K562 (cell line): ENCODE data around the gene AGPAT3. TPM values are rescaled to one million over a fixed set of nuclear protein-coding genes. Genes with fewer than 3 reads are reported as not detected.
A peak's percentile ranks its signal among the peaks of the same experiment; 100 is the strongest.

Source experiments
- CBFB ChIP-seq: sonication (generic); formaldehyde crosslinking; IDR thresholded peaks from 2 replicates; pipeline ENCODE4 v1.4.0; 2020; ENCODE audit warnings: mild to moderate bottlenecking, missing genetic modification reagents
- CC2D1A ChIP-seq: fragments of 450-650 bp; IDR thresholded peaks from 2 replicates; pipeline ENCODE4 v1.6.1; 2017; ENCODE audit warnings: mild to moderate bottlenecking
- ETV5 ChIP-seq: sonication (generic); formaldehyde crosslinking; IDR thresholded peaks from 2 replicates; pipeline ENCODE4 v1.4.0; 2020; ENCODE audit warnings: low read depth, mild to moderate bottlenecking, missing genetic modification reagents
- PHB2 ChIP-seq: fragments of 450-650 bp; IDR thresholded peaks from 2 replicates; pipeline ENCODE4 v1.6.1; 2017; ENCODE audit warnings: low read depth
- SMARCC2 ChIP-seq: fragments of 450-650 bp; IDR thresholded peaks from 2 replicates; pipeline ENCODE4 v1.6.1; 2017; ENCODE audit warnings: antibody characterized with exemption, moderate library complexity, mild to moderate bottlenecking, low read depth
- TARDBP ChIP-seq: fragments of 450-650 bp; IDR thresholded peaks from 2 replicates; pipeline ENCODE4 v1.6.1; 2016
- TEAD4 ChIP-seq, 2 experiments: sonication (generic) in 1 of 2; formaldehyde crosslinking in 1 of 2; IDR thresholded peaks; 2 replicates each; pipeline versions ENCODE4 v1.6.1 to v1.8.0; 2012 to 2022; ENCODE audit warnings: borderline replicate concordance in 1 of 2, inconsistent platforms in 1 of 2, low read length in 1 of 2, mild to moderate bottlenecking in 1 of 2, missing genetic modification reagents in 1 of 2
- XRCC3 ChIP-seq: fragments of 450-650 bp; IDR thresholded peaks from 2 replicates; pipeline ENCODE4 v1.6.1; 2017; ENCODE audit warnings: mild to moderate bottlenecking, moderate library complexity
- ZBTB17 ChIP-seq: fragments of 450-650 bp; formaldehyde crosslinking; IDR thresholded peaks from 2 replicates; pipeline ENCODE4 v1.4.0; 2020; ENCODE audit warnings: mild to moderate bottlenecking
- ZNF253 ChIP-seq: fragments of 250-450 bp; sonication (Bioruptor Pico); conservative IDR thresholded peaks from 2 replicates; pipeline ENCODE4 v1.6.1; 2021; ENCODE audit warnings: mild to moderate bottlenecking
- polyA plus RNA-seq, 8 experiments: library from polyadenylated mRNA; depleted of rRNA in 4 of 8; stranded (reverse) in 5 of 8; unstranded in 3 of 8; fragments of >200 nt; fragmentation: Nextera tagmentation in 2 of 8; fragmentation: Illumina TruSeq in 1 of 8; extraction: Ambion mirVana in 2 of 8; extraction: Trizol in 1 of 8; gene quantifications; 2 replicates each; pipeline versions ENCODE4 v1.2.1 to v1.2.3, GENCODE V29; 2011 to 2014; ENCODE audit warnings: inconsistent platforms in 1 of 8, missing spikeins in 1 of 8
- total RNA-seq, 7 experiments: library from RNA; depleted of rRNA in 6 of 7; stranded (reverse); fragments of >200 nt in 6 of 7; fragmentation: Illumina TruSeq in 2 of 7; extraction: Trizol in 2 of 7; gene quantifications; 2 replicates each; pipeline versions ENCODE4 v1.2.1 to v1.2.3, GENCODE V29; 2011 to 2021; ENCODE audit warnings: low replicate concordance in 1 of 7
- TF ChIP-seq, protein P1 (sequence below), 3 experiments: IDR thresholded peaks in 2 of 3; conservative IDR thresholded peaks in 1 of 3; 2 replicates each; pipeline ENCODE4 v1.5.1; 2011 to 2012; ENCODE audit warnings: low read length in 3 of 3, mild to moderate bottlenecking in 3 of 3, control low read depth in 2 of 3, improper control_type of control experiment in 1 of 3, inconsistent platforms in 1 of 3, low read depth in 1 of 3, mixed read lengths in 1 of 3, moderate library complexity in 1 of 3; ENCODE audit not compliant: insufficient read depth in 2 of 3
- TF ChIP-seq, protein P2 (sequence below): fragments of 450-650 bp; IDR thresholded peaks from 2 replicates; pipeline ENCODE4 v1.6.1; 2014; ENCODE audit warnings: low read depth, mild to moderate bottlenecking, moderate library complexity, borderline replicate concordance
- TF ChIP-seq, protein P3 (sequence below): IDR thresholded peaks from 2 replicates; pipeline ENCODE4 v1.6.1; 2011; ENCODE audit not compliant: insufficient read length; ENCODE audit errors: extremely low read depth
- TF ChIP-seq, protein P4 (sequence below): fragments of 450-650 bp; formaldehyde crosslinking; IDR thresholded peaks from 2 replicates; pipeline ENCODE4 v1.4.0; 2020; ENCODE audit warnings: mild to moderate bottlenecking, moderate library complexity
- TF ChIP-seq, protein P5 (sequence below): fragments of 250-450 bp; sonication (Bioruptor Pico); IDR thresholded peaks from 2 replicates; pipeline ENCODE4 v1.4.0; 2020; ENCODE audit warnings: mild to moderate bottlenecking, moderate library complexity
- TF ChIP-seq, protein P6 (sequence below): fragments of 250-450 bp; sonication (Bioruptor Pico); IDR thresholded peaks from 2 replicates; pipeline ENCODE4 v1.5.0; 2020; ENCODE audit warnings: mild to moderate bottlenecking

Gene AGPAT3
- total and polyA plus RNA-seq, 9 of the 15 experiments (the other 6 are each of a cell fraction or from before 2014, with no cell fraction given): 1.5 to 88.4 (median 35.7) TPM

DNA sequence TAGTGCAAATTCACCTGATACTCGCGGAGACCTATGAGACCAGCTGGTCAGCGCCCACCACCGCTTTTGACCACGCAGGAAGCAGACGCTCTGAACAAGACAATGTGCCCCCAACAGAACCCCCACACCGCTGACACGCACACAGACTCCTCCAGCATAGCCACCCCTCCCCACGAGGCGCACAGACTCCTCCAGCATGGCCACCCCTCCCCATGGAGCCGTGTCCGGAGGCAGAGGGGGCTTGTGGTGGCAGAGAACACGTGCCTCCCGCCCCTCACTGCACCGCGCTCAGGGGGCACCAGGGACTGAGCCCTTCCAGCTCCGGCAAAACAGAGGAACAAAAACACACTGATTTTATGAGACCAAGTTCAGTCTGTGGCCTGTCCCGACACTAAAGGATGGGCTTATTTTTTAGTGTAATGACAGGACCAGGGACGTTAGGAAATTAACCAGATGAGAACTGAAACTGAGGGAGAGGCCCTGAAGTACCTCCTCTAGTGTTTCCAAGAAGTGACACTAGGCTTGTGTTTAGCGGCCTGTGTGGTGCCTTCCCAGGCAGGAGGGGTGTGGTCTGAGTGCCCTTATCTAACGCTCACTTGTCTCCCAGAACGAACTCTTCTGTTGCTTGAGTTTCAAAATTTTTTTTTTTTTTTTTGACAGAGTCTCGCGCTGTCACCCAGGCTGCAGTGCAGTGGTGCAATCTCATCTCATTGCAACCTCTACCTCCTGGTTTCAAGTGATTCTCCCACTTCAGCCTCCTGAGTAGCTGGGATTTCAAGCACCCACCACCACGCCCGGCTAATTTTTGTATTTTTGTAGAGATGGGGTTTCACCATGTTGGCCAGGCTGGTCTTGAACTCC lies 10.0 kb upstream of the AGPAT3 start (continued):
- TF ChIP-seq, protein P1, sequence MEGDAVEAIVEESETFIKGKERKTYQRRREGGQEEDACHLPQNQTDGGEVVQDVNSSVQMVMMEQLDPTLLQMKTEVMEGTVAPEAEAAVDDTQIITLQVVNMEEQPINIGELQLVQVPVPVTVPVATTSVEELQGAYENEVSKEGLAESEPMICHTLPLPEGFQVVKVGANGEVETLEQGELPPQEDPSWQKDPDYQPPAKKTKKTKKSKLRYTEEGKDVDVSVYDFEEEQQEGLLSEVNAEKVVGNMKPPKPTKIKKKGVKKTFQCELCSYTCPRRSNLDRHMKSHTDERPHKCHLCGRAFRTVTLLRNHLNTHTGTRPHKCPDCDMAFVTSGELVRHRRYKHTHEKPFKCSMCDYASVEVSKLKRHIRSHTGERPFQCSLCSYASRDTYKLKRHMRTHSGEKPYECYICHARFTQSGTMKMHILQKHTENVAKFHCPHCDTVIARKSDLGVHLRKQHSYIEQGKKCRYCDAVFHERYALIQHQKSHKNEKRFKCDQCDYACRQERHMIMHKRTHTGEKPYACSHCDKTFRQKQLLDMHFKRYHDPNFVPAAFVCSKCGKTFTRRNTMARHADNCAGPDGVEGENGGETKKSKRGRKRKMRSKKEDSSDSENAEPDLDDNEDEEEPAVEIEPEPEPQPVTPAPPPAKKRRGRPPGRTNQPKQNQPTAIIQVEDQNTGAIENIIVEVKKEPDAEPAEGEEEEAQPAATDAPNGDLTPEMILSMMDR (IDR thresholded peaks at IDR 0.05 in 2 of 3, conservative IDR thresholded peaks at IDR 0.05 in 1 of 3; ENCODE audit: insufficient read depth in 2 of 3, low read depth in 1 of 3, low read length in 3 of 3): peak in 1 of 3 experiments; percentile 28; a peak in 1 of 6 replicates
- TF ChIP-seq ETV5 (CRISPR knock-in tag) (peak; percentile 14; the same call in 1 of the 2 replicates), SMARCC2 (0 out of 2 replicates have a peak, but pooled peaks have one; percentile 56), ZNF253 (CRISPR knock-in tag) (no peak), PHB2 (peak; percentile 21; the same call in 1 of the 2 replicates), XRCC3 (no peak), ZBTB17 (peak; percentile 45; the same call in 1 of the 2 replicates), CBFB (CRISPR knock-in tag) (peak; percentile 68; the same call in 1 of the 2 replicates), TARDBP (no peak), TEAD4 (IDR thresholded peaks at IDR 0.05; ENCODE audit: low read length) (peak; percentile 69; the same call in 1 of the 2 replicates), TEAD4 (CRISPR knock-in tag; IDR thresholded peaks at IDR 0.05; ENCODE audit: borderline replicate concordance) (no peak), CC2D1A (0 out of 2 replicates have a peak, but pooled peaks have one; percentile 48)
- TF ChIP-seq, protein P2, sequence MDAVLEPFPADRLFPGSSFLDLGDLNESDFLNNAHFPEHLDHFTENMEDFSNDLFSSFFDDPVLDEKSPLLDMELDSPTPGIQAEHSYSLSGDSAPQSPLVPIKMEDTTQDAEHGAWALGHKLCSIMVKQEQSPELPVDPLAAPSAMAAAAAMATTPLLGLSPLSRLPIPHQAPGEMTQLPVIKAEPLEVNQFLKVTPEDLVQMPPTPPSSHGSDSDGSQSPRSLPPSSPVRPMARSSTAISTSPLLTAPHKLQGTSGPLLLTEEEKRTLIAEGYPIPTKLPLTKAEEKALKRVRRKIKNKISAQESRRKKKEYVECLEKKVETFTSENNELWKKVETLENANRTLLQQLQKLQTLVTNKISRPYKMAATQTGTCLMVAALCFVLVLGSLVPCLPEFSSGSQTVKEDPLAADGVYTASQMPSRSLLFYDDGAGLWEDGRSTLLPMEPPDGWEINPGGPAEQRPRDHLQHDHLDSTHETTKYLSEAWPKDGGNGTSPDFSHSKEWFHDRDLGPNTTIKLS: 0 out of 2 replicates have a peak, but pooled peaks have one; percentile 19
- TF ChIP-seq, protein P3, sequence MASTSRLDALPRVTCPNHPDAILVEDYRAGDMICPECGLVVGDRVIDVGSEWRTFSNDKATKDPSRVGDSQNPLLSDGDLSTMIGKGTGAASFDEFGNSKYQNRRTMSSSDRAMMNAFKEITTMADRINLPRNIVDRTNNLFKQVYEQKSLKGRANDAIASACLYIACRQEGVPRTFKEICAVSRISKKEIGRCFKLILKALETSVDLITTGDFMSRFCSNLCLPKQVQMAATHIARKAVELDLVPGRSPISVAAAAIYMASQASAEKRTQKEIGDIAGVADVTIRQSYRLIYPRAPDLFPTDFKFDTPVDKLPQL: peak; percentile 46
- TF ChIP-seq, protein P4, sequence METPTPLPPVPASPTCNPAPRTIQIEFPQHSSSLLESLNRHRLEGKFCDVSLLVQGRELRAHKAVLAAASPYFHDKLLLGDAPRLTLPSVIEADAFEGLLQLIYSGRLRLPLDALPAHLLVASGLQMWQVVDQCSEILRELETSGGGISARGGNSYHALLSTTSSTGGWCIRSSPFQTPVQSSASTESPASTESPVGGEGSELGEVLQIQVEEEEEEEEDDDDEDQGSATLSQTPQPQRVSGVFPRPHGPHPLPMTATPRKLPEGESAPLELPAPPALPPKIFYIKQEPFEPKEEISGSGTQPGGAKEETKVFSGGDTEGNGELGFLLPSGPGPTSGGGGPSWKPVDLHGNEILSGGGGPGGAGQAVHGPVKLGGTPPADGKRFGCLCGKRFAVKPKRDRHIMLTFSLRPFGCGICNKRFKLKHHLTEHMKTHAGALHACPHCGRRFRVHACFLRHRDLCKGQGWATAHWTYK: 0 out of 2 replicates have a peak, but pooled peaks have one; percentile 65
- TF ChIP-seq, protein P5, sequence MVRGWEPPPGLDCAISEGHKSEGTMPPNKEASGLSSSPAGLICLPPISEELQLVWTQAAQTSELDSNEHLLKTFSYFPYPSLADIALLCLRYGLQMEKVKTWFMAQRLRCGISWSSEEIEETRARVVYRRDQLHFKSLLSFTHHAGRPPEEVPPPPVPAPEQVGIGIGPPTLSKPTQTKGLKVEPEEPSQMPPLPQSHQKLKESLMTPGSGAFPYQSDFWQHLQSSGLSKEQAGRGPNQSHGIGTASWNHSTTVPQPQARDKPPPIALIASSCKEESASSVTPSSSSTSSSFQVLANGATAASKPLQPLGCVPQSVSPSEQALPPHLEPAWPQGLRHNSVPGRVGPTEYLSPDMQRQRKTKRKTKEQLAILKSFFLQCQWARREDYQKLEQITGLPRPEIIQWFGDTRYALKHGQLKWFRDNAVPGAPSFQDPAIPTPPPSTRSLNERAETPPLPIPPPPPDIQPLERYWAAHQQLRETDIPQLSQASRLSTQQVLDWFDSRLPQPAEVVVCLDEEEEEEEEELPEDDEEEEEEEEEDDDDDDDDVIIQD (CRISPR knock-in tag): no peak
- TF ChIP-seq, protein P6, sequence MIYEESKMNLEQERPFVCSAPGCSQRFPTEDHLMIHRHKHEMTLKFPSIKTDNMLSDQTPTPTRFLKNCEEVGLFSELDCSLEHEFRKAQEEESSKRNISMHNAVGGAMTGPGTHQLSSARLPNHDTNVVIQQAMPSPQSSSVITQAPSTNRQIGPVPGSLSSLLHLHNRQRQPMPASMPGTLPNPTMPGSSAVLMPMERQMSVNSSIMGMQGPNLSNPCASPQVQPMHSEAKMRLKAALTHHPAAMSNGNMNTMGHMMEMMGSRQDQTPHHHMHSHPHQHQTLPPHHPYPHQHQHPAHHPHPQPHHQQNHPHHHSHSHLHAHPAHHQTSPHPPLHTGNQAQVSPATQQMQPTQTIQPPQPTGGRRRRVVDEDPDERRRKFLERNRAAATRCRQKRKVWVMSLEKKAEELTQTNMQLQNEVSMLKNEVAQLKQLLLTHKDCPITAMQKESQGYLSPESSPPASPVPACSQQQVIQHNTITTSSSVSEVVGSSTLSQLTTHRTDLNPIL (CRISPR knock-in tag): no peak
